Liver (tissue), 3 donors: ENCODE measurements around the gene CDHR2.

ENCODE experiments used
- CTCF ChIP-seq: fragments of 150-350 bp; IDR thresholded peaks from 2 replicates; pipeline ENCODE4 v1.5.1; 2017; ENCODE audit warnings: improper control_type of control experiment, low read depth, low read length; ENCODE audit not compliant: missing input control
- EGR1 ChIP-seq, 2 donors: IDR thresholded peaks; 2 replicates each; pipeline ENCODE4 v1.6.1; 2016 to 2018; ENCODE audit warnings: antibody characterized with exemption in 2 of 2, low read depth in 2 of 2
- FOXA1 ChIP-seq: IDR thresholded peaks from 2 replicates; pipeline ENCODE4 v1.6.1; 2016; ENCODE audit warnings: antibody characterized with exemption
- GABPA ChIP-seq, 2 donors: IDR thresholded peaks in 1 of 2; conservative IDR thresholded peaks in 1 of 2; 2 replicates each; pipeline ENCODE4 v1.6.1; 2016; ENCODE audit warnings: antibody characterized with exemption in 2 of 2, mild to moderate bottlenecking in 1 of 2, moderate library complexity in 1 of 2
- HNF4G ChIP-seq: IDR thresholded peaks from 2 replicates; pipeline ENCODE4 v1.6.1; 2016; ENCODE audit warnings: antibody characterized with exemption
- JUND ChIP-seq, 2 donors: IDR thresholded peaks; 2 replicates each; pipeline ENCODE4 v1.6.1; 2016; ENCODE audit warnings: antibody characterized with exemption in 2 of 2
- MAX ChIP-seq: IDR thresholded peaks from 2 replicates; pipeline ENCODE4 v1.6.1; 2016; ENCODE audit warnings: antibody characterized with exemption
- RAD21 ChIP-seq, 2 donors: IDR thresholded peaks; 2 replicates each; pipeline ENCODE4 v1.6.1; 2016; ENCODE audit warnings: antibody characterized with exemption in 2 of 2, mild to moderate bottlenecking in 2 of 2
- REST ChIP-seq: IDR thresholded peaks from 2 replicates; pipeline ENCODE4 v1.6.1; 2016; ENCODE audit warnings: antibody characterized with exemption, mild to moderate bottlenecking
- RXRA ChIP-seq, 2 donors: IDR thresholded peaks; 2 replicates each; pipeline ENCODE4 v1.6.1; 2017 to 2018; ENCODE audit warnings: antibody characterized with exemption in 2 of 2, mild to moderate bottlenecking in 1 of 2
- SP1 ChIP-seq: IDR thresholded peaks from 2 replicates; pipeline ENCODE4 v1.6.1; 2018; ENCODE audit warnings: antibody characterized with exemption, mild to moderate bottlenecking
- TAF1 ChIP-seq: conservative IDR thresholded peaks from 2 replicates; pipeline ENCODE4 v1.6.1; 2016; ENCODE audit warnings: antibody characterized with exemption, mild to moderate bottlenecking
- YY1 ChIP-seq: IDR thresholded peaks from 2 replicates; pipeline ENCODE4 v1.6.1; 2016; ENCODE audit warnings: antibody characterized with exemption, mild to moderate bottlenecking
- ZBTB33 ChIP-seq: IDR thresholded peaks from 2 replicates; pipeline ENCODE4 v1.6.1; 2016; ENCODE audit warnings: antibody characterized with exemption
- donor health status: healthy.
- donor health status: healthy.

- TF ChIP-seq REST: no peak
- TF ChIP-seq EGR1 (IDR thresholded peaks at IDR 0.05; ENCODE audit: low read depth in 2 of 2): no peak
- TF ChIP-seq CTCF: no peak
- TF ChIP-seq MAX: no peak
- TF ChIP-seq RAD21 (IDR thresholded peaks at IDR 0.05): no peak
- no peak for TF ChIP-seq GABPA (IDR thresholded peaks at IDR 0.05 in 1 of 2, conservative IDR thresholded peaks at IDR 0.05 in 1 of 2)
- no peak for TF ChIP-seq RXRA (IDR thresholded peaks at IDR 0.05)
- TF ChIP-seq JUND (IDR thresholded peaks at IDR 0.05): no peak
- TF ChIP-seq TAF1: no peak
- TF ChIP-seq ZBTB33: no peak
- no peak for TF ChIP-seq SP1
- TF ChIP-seq FOXA1: no peak
- TF ChIP-seq YY1: no peak
- TF ChIP-seq HNF4G: no peak
Measured at GRCh38 chr5:176608937-176609723, 60.0 kb downstream of the CDHR2 start.
